ENCODE results near the gene LPCAT1. TPM values are rescaled to one million over a fixed set of nuclear protein-coding genes. Genes with fewer than 3 reads are reported as not detected.

LPCAT1 gene
- total and polyA plus RNA-seq, 2 of the 13 experiments (the other 11 are each of a cell fraction or from before 2014, with no cell fraction given), result 29.8 to 90.6 TPM

DNA sequence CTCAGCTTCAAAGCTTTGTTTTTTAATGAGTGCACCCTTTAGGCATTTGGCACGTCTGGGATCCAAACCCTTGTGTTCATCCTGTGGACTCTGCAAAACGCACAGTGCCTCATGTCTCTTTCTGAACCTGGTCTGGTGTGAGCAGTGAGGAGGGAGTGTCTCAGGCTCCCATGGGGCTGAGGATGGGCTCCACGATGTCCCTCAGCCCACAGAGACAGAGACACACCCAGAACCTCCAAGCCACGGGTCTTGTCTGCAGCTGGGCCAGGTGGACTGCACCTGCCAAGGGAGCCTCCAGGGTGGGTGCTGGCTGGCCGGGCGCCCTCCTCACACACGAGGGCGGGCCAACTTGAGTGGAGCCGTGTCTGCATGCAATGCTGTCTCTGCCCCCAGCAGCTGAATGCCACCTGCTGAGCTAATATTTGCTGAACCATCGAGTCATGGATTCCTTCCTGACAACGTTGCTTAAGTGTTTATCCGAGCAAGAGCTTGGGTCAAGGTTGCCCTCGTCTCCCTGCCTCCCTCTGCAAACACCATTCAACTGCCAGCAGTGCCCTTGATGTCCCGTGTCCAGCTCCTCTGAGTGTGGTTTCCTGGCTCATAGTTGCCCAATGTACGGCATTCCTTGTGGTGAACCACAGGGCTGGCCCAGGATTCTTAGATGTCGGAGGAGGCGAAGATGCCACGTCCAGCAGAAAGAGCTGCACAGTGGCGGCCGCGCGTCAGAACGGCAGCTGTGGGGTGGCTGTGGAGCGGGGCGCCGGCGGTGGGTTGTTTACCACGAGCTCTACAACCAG is 31.4 kb upstream of the LPCAT1 start (continued):
- TF ChIP-seq, protein P1, sequence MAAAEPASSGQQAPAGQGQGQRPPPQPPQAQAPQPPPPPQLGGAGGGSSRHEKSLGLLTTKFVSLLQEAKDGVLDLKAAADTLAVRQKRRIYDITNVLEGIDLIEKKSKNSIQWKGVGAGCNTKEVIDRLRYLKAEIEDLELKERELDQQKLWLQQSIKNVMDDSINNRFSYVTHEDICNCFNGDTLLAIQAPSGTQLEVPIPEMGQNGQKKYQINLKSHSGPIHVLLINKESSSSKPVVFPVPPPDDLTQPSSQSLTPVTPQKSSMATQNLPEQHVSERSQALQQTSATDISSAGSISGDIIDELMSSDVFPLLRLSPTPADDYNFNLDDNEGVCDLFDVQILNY (CRISPR knock-in tag; conservative IDR thresholded peaks at IDR 0.05), result no peak
- no peak for TF ChIP-seq KLF15 (CRISPR knock-in tag; IDR thresholded peaks at IDR 0.05; ENCODE audit: borderline replicate concordance)
- no peak for TF ChIP-seq TOPORS (CRISPR knock-in tag; IDR thresholded peaks at IDR 0.05)
- TF ChIP-seq BHLHE40 (IDR thresholded peaks at IDR 0.05; ENCODE audit: low read length), result peak; percentile 86
- TF ChIP-seq CBX5 (CRISPR knock-in tag; IDR thresholded peaks at IDR 0.05; ENCODE audit: borderline replicate concordance), result peak; percentile 94; the same call in 1 of the 2 replicates
- TF ChIP-seq HOXA3 (CRISPR knock-in tag; IDR thresholded peaks at IDR 0.05), result peak; percentile 91; the same call in 1 of the 2 replicates
- no peak for TF ChIP-seq WIZ (CRISPR knock-in tag; IDR thresholded peaks at IDR 0.05)
- TF ChIP-seq, protein P2, sequence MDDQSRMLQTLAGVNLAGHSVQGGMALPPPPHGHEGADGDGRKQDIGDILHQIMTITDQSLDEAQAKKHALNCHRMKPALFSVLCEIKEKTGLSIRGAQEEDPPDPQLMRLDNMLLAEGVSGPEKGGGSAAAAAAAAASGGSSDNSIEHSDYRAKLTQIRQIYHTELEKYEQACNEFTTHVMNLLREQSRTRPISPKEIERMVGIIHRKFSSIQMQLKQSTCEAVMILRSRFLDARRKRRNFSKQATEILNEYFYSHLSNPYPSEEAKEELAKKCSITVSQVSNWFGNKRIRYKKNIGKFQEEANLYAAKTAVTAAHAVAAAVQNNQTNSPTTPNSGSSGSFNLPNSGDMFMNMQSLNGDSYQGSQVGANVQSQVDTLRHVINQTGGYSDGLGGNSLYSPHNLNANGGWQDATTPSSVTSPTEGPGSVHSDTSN (CRISPR knock-in tag; IDR thresholded peaks at IDR 0.05; ENCODE audit: borderline replicate concordance), result no peak
- no peak; the same call in 1 of the 2 replicates for TF ChIP-seq ZNF572 (CRISPR knock-in tag; IDR thresholded peaks at IDR 0.05)
- TF ChIP-seq, protein P3, sequence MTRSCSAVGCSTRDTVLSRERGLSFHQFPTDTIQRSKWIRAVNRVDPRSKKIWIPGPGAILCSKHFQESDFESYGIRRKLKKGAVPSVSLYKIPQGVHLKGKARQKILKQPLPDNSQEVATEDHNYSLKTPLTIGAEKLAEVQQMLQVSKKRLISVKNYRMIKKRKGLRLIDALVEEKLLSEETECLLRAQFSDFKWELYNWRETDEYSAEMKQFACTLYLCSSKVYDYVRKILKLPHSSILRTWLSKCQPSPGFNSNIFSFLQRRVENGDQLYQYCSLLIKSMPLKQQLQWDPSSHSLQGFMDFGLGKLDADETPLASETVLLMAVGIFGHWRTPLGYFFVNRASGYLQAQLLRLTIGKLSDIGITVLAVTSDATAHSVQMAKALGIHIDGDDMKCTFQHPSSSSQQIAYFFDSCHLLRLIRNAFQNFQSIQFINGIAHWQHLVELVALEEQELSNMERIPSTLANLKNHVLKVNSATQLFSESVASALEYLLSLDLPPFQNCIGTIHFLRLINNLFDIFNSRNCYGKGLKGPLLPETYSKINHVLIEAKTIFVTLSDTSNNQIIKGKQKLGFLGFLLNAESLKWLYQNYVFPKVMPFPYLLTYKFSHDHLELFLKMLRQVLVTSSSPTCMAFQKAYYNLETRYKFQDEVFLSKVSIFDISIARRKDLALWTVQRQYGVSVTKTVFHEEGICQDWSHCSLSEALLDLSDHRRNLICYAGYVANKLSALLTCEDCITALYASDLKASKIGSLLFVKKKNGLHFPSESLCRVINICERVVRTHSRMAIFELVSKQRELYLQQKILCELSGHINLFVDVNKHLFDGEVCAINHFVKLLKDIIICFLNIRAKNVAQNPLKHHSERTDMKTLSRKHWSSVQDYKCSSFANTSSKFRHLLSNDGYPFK (CRISPR knock-in tag; IDR thresholded peaks at IDR 0.05; ENCODE audit: borderline replicate concordance), result no peak
- TF ChIP-seq ATF7-NPFF (CRISPR knock-in tag; IDR thresholded peaks at IDR 0.05; ENCODE audit: low read depth), result peak; percentile 86
- TF ChIP-seq, protein P4, sequence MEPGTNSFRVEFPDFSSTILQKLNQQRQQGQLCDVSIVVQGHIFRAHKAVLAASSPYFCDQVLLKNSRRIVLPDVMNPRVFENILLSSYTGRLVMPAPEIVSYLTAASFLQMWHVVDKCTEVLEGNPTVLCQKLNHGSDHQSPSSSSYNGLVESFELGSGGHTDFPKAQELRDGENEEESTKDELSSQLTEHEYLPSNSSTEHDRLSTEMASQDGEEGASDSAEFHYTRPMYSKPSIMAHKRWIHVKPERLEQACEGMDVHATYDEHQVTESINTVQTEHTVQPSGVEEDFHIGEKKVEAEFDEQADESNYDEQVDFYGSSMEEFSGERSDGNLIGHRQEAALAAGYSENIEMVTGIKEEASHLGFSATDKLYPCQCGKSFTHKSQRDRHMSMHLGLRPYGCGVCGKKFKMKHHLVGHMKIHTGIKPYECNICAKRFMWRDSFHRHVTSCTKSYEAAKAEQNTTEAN (CRISPR knock-in tag; conservative IDR thresholded peaks at IDR 0.05), result no peak
- TF ChIP-seq, protein P5, sequence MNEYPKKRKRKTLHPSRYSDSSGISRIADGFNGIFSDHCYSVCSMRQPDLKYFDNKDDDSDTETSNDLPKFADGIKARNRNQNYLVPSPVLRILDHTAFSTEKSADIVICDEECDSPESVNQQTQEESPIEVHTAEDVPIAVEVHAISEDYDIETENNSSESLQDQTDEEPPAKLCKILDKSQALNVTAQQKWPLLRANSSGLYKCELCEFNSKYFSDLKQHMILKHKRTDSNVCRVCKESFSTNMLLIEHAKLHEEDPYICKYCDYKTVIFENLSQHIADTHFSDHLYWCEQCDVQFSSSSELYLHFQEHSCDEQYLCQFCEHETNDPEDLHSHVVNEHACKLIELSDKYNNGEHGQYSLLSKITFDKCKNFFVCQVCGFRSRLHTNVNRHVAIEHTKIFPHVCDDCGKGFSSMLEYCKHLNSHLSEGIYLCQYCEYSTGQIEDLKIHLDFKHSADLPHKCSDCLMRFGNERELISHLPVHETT (CRISPR knock-in tag; conservative IDR thresholded peaks at IDR 0.05), result peak; percentile 74
- TF ChIP-seq RARA (CRISPR knock-in tag; IDR thresholded peaks at IDR 0.05), result peak; percentile 98
- no peak for TF ChIP-seq SNAPC2 (CRISPR knock-in tag; IDR thresholded peaks at IDR 0.05)
- TF ChIP-seq, protein P6, sequence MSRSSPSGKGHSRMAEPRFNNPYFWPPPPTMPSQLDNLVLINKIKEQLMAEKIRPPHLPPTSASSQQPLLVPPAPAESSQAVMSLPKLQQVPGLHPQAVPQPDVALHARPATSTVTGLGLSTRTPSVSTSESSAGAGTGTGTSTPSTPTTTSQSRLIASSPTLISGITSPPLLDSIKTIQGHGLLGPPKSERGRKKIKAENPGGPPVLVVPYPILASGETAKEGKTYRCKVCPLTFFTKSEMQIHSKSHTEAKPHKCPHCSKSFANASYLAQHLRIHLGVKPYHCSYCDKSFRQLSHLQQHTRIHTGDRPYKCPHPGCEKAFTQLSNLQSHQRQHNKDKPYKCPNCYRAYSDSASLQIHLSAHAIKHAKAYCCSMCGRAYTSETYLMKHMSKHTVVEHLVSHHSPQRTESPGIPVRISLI (CRISPR knock-in tag; IDR thresholded peaks at IDR 0.05; ENCODE audit: borderline replicate concordance), result no peak
- peak; percentile 25 for TF ChIP-seq NFYC (CRISPR knock-in tag; IDR thresholded peaks at IDR 0.05)
- TF ChIP-seq NFYB (CRISPR knock-in tag; IDR thresholded peaks at IDR 0.05), result 0 out of 2 replicates have a peak, but pooled peaks have one; percentile 16

Measured in HepG2 (cell line).